ES-I3 (cell line): ENCODE results near the gene IRX3.

Source experiments
- H3K36me3 ChIP-seq: 2 replicates; pipeline ENCODE4 v1.6.1; 2013; ENCODE audit warnings: mild to moderate bottlenecking, low read length, control low read depth, moderate library complexity; ENCODE audit not compliant: insufficient read depth
- H3K4me1 ChIP-seq: 2 replicates; pipeline ENCODE4 v1.6.1; 2013; ENCODE audit warnings: mild to moderate bottlenecking, control low read depth, low read length; ENCODE audit not compliant: insufficient read depth
- H3K9ac ChIP-seq: 2 replicates; pipeline ENCODE4 v1.6.1; 2013; ENCODE audit warnings: low read depth, mild to moderate bottlenecking, low read length, moderate library complexity
- H3K9me3 ChIP-seq: 2 replicates; pipeline ENCODE4 v1.6.1; 2013; ENCODE audit warnings: mild to moderate bottlenecking, low read length, moderate library complexity; ENCODE audit not compliant: control insufficient read depth, insufficient read depth

The IRX3 gene

DNA sequence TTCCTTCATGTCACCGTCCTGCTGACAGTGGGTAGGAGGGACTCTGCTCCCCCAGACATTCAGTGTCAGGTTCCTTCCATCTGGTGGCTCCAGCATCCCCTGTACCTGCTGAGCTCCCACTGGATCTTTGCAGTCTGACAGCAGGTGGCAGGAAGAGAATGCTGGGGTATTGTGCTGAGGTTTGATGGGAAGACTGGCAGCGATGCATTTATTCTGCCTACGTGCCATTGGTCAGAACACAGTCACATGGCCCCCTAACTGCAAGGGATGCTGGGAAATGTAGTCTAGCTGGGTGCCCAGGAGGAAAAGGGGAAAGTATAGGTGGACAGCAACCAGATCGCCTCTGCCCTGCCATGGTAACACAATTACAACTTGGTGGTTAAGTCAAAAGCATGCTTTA lies 44.4 kb downstream of the IRX3 start:
- no peaks in the 10 kb centered on the region for H3K36me3 ChIP-seq
- H3K9me3 ChIP-seq, result no peaks in the 10 kb centered on the region
- H3K9ac ChIP-seq, result no peak overlapping the region
- no peaks in the 10 kb centered on the region for H3K4me1 ChIP-seq

DNA sequence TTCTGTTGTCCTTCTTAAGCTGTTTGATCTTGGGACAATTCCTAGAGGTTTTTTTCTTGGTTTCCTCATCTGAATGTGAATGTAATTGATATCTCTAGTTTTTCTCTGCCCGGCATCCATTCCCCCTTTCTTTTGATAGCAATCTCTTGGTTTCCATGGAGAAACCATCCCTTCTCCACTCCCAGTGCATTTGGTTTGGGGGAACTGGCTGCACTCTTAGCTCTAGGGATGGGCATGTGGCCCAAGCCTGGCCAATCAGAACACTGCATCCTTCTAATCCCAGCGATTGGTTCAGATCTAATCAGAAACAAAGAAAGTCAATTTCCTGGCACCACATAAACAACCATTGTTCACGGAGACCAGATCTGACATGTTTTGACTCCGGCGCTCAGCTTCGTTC lies 45.1 kb downstream of the IRX3 start:
- Histone ChIP-seq H3K9me3 (no peaks in the 10 kb centered on the region), H3K9ac (no peak overlapping the region), H3K36me3 (no peaks in the 10 kb centered on the region), H3K4me1 (no peaks in the 10 kb centered on the region)

DNA sequence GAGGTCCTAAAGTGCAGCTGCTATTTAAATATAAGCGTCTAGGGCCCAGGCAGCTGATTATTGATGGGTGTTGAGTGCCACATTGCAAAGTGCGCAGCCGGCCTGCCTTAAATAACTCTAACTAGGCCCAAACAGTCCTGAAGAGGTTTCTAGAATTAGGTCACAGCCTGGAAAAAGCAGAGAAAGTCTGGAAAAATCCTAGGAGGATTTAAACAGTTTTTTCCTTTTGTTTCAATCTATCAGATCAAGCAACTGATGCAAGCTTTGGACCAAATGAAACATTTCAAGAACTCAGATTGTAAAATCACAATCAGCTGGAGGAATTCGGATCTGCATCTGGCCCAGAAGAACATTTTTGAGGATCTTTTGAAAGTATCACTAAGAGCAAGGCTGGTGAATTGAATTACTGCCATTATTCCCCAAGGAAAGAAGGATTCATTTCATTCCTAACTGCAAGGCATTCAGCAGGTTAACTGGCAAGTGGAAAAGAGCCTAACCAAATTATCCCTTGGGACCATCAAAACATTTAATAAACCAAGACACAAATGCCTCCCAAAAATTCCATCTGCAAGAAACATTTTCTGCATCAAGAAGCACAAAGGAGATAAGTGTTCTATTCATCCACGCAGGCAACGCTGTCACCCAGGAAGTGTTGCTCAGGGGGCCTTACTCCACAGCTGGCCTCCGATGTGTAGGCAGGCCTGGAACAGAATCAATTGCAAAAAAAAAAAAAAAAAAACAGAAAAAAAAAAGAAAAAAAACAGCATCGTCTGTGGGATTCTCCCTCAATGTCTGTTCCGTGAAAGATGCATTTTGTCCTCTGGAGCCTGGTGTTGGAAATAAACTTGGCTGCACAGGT lies 46.1 kb downstream of the IRX3 start:
- Histone ChIP-seq H3K9me3 (no peaks in the 10 kb centered on the region), H3K4me1 (no peaks in the 10 kb centered on the region), H3K9ac (no peak overlapping the region), H3K36me3 (no peaks in the 10 kb centered on the region)

DNA sequence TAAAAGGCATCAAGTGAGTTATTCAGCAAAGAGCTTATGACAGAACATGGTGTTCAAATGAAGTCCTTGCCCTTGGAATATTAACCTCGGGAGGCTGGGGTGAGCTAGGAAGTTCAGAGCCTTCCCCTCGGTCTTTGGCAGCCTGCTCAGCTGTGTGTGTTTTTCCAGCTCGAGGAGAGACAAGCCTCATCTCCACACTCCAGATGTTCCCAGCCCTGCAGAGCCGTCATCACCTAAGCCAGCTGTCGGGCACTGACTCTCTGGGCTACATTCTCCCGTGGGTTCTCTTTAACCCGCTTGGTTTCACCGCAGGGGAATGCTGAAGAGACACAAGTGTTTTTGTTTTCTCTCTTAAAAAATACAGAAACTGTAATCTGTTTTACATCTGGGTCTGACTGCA lies 47.1 kb downstream of the IRX3 start:
- no peak overlapping the region for H3K9ac ChIP-seq
- no peaks in the 10 kb centered on the region for H3K9me3 ChIP-seq
- no peaks in the 10 kb centered on the region for H3K4me1 ChIP-seq
- no peaks in the 10 kb centered on the region for H3K36me3 ChIP-seq

DNA sequence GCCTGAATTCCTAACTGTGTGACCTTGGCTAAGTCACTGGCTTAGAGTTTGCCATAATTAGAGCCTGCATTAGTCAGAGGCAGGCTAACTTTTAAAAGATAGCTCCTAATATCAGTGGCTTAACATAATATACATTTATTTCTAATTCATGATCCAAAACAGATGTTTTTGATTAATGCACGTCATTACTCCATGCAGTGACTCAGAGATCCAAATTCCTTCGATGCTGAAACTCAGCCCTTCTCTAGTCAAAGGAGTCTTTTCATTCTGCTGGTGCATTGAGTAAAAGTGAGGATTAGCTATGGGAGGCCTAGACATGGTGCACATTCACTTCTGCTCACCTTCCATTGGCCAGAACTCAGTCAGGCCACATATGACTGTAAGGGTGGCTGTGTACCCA lies 49.8 kb downstream of the IRX3 start:
- no peak overlapping the region for H3K9ac ChIP-seq
- no peaks in the 10 kb centered on the region for H3K36me3 ChIP-seq
- H3K9me3 ChIP-seq, result no peaks in the 10 kb centered on the region
- no peaks in the 10 kb centered on the region for H3K4me1 ChIP-seq

DNA sequence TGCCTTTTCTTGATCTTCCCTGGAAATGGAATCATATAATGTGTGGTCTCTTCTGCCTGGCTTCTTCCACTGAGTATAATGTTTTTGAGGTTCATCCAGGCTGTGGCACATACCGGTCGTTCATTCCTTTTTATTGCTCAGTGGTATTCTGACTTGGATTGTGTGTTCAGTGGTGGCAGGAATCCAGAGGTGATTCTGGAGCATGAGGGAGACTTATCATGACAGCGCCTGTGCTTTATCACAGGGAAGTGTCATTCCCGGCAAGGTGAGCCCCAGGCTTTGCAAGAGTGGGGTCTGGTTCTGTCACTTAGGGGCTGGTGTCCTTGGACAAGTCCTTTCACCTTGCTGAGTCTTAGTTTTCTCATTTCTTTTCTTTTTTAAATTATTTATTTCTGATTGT lies 53.0 kb downstream of the IRX3 start:
- Histone ChIP-seq H3K9me3 (no peaks in the 10 kb centered on the region), H3K36me3 (no peaks in the 10 kb centered on the region), H3K9ac (no peak overlapping the region), H3K4me1 (no peaks in the 10 kb centered on the region)
